GM12878 (cell line): ENCODE measurements around the gene SNX13. TPM values are rescaled to one million over a fixed set of nuclear protein-coding genes. Genes with fewer than 3 reads are reported as not detected.

Experiments used
- ATAC-seq: fragments of 200-7000 bp; cut with Tn5 transposase; 3 replicates; pipeline ENCODE4 v1.9.1; 2020; ENCODE audit warnings: mild to moderate bottlenecking, moderate library complexity
- BruUV-seq: library from RNA; stranded (reverse); fragments of 400-500 nt; replicated peaks from 2 replicates; lab custom pipeline; 2021; lab: Mats Ljungman, UMichigan
- CTCF ChIA-PET: fragments of 300-600 bp; sonication (Branson Sonifier 250); formaldehyde crosslinking; extraction: SDS; loops from one replicate; lab custom pipeline; 2021; ENCODE audit warnings: inconsistent platforms; lab: Yijun Ruan, JAX
- POLR2A ChIA-PET: fragments of 350-600 bp; formaldehyde crosslinking; extraction: SDS; loops from one replicate; lab custom pipeline; 2021; ENCODE audit warnings: inconsistent platforms; lab: Charles Lee
- RAD21 ChIA-PET: fragments of 300-600 bp; sonication (Branson Sonifier 250); formaldehyde crosslinking; loops from one replicate; lab custom pipeline; 2023; ENCODE audit warnings: antibody characterized with exemption; ENCODE audit not compliant: unreplicated experiment; lab: Charles Lee
- SMC1A ChIA-PET: fragments of 300-600 bp; sonication (Branson Sonifier 250); formaldehyde crosslinking; loops from one replicate; lab custom pipeline; 2023; ENCODE audit not compliant: unreplicated experiment, uncharacterized antibody; lab: Charles Lee
- DNase-seq: peaks from one replicate; pipeline ENCODE4 v3.0.0-alpha.2; 2011; ENCODE audit warnings: low read depth, low spot score
- FAIRE-seq: peaks from 3 replicates; lab custom pipeline; 2011; peaks lifted over from hg19 to GRCh38; lab: Jason Lieb, UNC
- H2AFZ ChIP-seq: 2 replicates; pipeline ENCODE4 v1.6.0; 2011; ENCODE audit warnings: low read depth, low read length, control low read depth; ENCODE audit not compliant: control insufficient read depth
- H3K27ac ChIP-seq: 2 replicates; pipeline ENCODE4 v1.5.1; 2011; ENCODE audit warnings: control low read depth; ENCODE audit not compliant: control insufficient read depth, insufficient read depth
- H3K27me3 ChIP-seq, 2 experiments: replicated peaks in 1 of 2; 2 replicates each; pipeline versions ENCODE4 v1.6.0 to v1.6.1; 2011; ENCODE audit warnings: low read length in 1 of 2; ENCODE audit not compliant: control insufficient read depth in 2 of 2, insufficient read depth in 2 of 2
- H3K36me3 ChIP-seq, 2 experiments: 2 replicates each; pipeline ENCODE4 v1.5.1; 2011; ENCODE audit warnings: low read length in 1 of 2; ENCODE audit not compliant: control insufficient read depth in 2 of 2, insufficient read depth in 2 of 2
- H3K4me1 ChIP-seq: 2 replicates; pipeline ENCODE4 v1.6.1; 2011; ENCODE audit warnings: mild to moderate bottlenecking, low read length, moderate library complexity, mixed read lengths; ENCODE audit not compliant: control insufficient read depth, insufficient read depth
- H3K4me2 ChIP-seq: 2 replicates; pipeline ENCODE4 v1.6.0; 2011; ENCODE audit warnings: control low read depth; ENCODE audit not compliant: control insufficient read depth, insufficient read depth
- H3K4me3 ChIP-seq: fragments of 200-600 bp; sonication (generic); 2 replicates; pipeline ENCODE4 v1.5.1; 2016
- H3K79me2 ChIP-seq: 2 replicates; pipeline ENCODE4 v1.6.0; 2011; ENCODE audit warnings: low read length; ENCODE audit not compliant: control insufficient read depth, insufficient read depth
- H3K9ac ChIP-seq: 2 replicates; pipeline ENCODE4 v1.8.0; 2011; ENCODE audit warnings: low read length, control low read depth, mixed read lengths; ENCODE audit not compliant: control insufficient read depth, insufficient read depth
- H3K9me3 ChIP-seq: replicated peaks from 3 replicates; pipeline ENCODE4 v1.5.1; 2011; ENCODE audit warnings: mild to moderate bottlenecking, low read length; ENCODE audit not compliant: control insufficient read depth, insufficient read depth
- H4K20me1 ChIP-seq: 2 replicates; pipeline ENCODE4 v1.6.0; 2011; ENCODE audit not compliant: control insufficient read depth, insufficient read depth
- CBFB ChIP-seq: IDR thresholded peaks from 2 replicates; pipeline ENCODE4 v1.6.1; 2016; ENCODE audit warnings: antibody characterized with exemption, low read depth
- HDAC6 ChIP-seq: fragments of 200-600 bp; sonication (generic); IDR thresholded peaks from one replicate; pipeline ENCODE4 v1.8.0; 2017; ENCODE audit warnings: antibody characterized with exemption; ENCODE audit not compliant: unreplicated experiment
- KAT2A ChIP-seq: conservative IDR thresholded peaks from 2 replicates; pipeline ENCODE4 v1.6.1; 2011; ENCODE audit warnings: low read depth, low read length; ENCODE audit not compliant: control insufficient read depth
- POLR2AphosphoS2 ChIP-seq: IDR thresholded peaks from 2 replicates; pipeline ENCODE4 v1.6.1; 2011; ENCODE audit warnings: low read depth, mild to moderate bottlenecking, low read length, improper control_type of control experiment, moderate library complexity
- RCOR1 ChIP-seq: conservative IDR thresholded peaks from 2 replicates; pipeline ENCODE4 v1.6.1; 2012; ENCODE audit warnings: low read depth, low read length, improper control_type of control experiment
- SP1 ChIP-seq: IDR thresholded peaks from one replicate; pipeline ENCODE4 v1.6.1; 2011; ENCODE audit warnings: low read depth, low read length
- SRF ChIP-seq, 2 experiments: IDR thresholded peaks; 2 replicates each; pipeline ENCODE4 v1.6.1; 2011; ENCODE audit warnings: low read depth in 2 of 2, low read length in 2 of 2, mild to moderate bottlenecking in 1 of 2, moderate library complexity in 1 of 2
- SUPT20H ChIP-seq: IDR thresholded peaks from 2 replicates; pipeline ENCODE4 v1.6.1; 2011; ENCODE audit warnings: low read depth, mild to moderate bottlenecking, low read length, moderate library complexity, borderline replicate concordance; ENCODE audit not compliant: control insufficient read depth
- ZBTB4 ChIP-seq: fragments of 450-650 bp; formaldehyde crosslinking; IDR thresholded peaks from 2 replicates; pipeline ENCODE4 v1.4.0; 2022; ENCODE audit warnings: mild to moderate bottlenecking, moderate library complexity
- ZNF687 ChIP-seq: fragments of 450-650 bp; IDR thresholded peaks from 2 replicates; pipeline ENCODE4 v1.6.1; 2017; ENCODE audit warnings: mild to moderate bottlenecking, moderate library complexity
- ZSCAN29 ChIP-seq: fragments of 450-650 bp; IDR thresholded peaks from 2 replicates; pipeline ENCODE4 v1.6.1; 2017; ENCODE audit warnings: mild to moderate bottlenecking, moderate library complexity
- WGBS: methylation state at CpG from one replicate; pipeline ENCODE4 v1.1.6; 2016; ENCODE audit warnings: low lambda C conversion rate; ENCODE audit not compliant: insufficient replicate concordance, insufficient coverage; ENCODE audit errors: missing lambda C conversion rate; 5-methylcytosine and 5-hydroxymethylcytosine counted together
- in situ Hi-C: fragments of 300-500 bp; cut with MboI; formaldehyde crosslinking; loops from 9 replicates; pipeline ENCODE4 v1.14.3; 2018; ENCODE audit warnings: mixed read lengths
- intact Hi-C: fragments of 100-400 bp; cut with micrococcal nuclease; formaldehyde crosslinking; loops from one replicate; pipeline ENCODE4 v1.14.2; 2022; ENCODE audit not compliant: unreplicated experiment
- polyA plus RNA-seq, 11 experiments: library from polyadenylated mRNA; depleted of rRNA in 4 of 11; unstranded in 6 of 11; stranded (reverse) in 5 of 11; fragments of >200 nt; fragmentation: Nextera tagmentation in 4 of 11; fragmentation: Illumina TruSeq in 1 of 11; extraction: Ambion mirVana in 4 of 11; extraction: Trizol in 1 of 11; gene quantifications; 1 replicate in 1 of 11; 2 replicates in 10 of 11; pipeline versions ENCODE4 v1.2.1 to v1.2.3, GENCODE V29; 2011 to 2016; ENCODE audit warnings: inconsistent platforms in 2 of 11, missing spikeins in 2 of 11, low read depth in 1 of 11
- total RNA-seq, 4 experiments: library from RNA; depleted of rRNA in 3 of 4; stranded (reverse); fragments of >200 nt in 3 of 4; fragmentation: Illumina TruSeq in 1 of 4; extraction: Trizol in 1 of 4; gene quantifications; 2 replicates each; pipeline versions ENCODE4 v1.2.1 to v1.2.3, GENCODE V29; 2013 to 2021
- TF ChIP-seq, protein P1 (sequence below): fragments of 450-650 bp; IDR thresholded peaks from 2 replicates; pipeline ENCODE4 v1.6.1; 2017; ENCODE audit warnings: mild to moderate bottlenecking, low read depth, inconsistent platforms; ENCODE audit not compliant: poor library complexity, severe bottlenecking

Gene SNX13
- total and polyA plus RNA-seq, 10 of the 15 experiments (the other 5 are each of a cell fraction or from before 2014, with no cell fraction given) = 2.2 to 17.1 (median 11.9) TPM

GRCh38 chr7:17943006-17943405 lies 2.7 kb upstream of the SNX13 start:
- Histone ChIP-seq H3K9me3 (no peaks in the 10 kb centered on the region; the same call in 2 of the 3 replicates), H3K9ac (no peak overlapping the region), H3K4me3 (no peak overlapping the region), H3K27me3 (peaks cover 0 to 4% of the 10 kb centered on the region in 2 experiments; a peak in 1 of 4 replicates), H4K20me1 (no peaks in the 10 kb centered on the region), H3K79me2 (peaks cover 17% of the 10 kb centered on the region), H3K4me2 (no peak overlapping the region), H3K4me1 (no peaks in the 10 kb centered on the region), H2AFZ (no peak overlapping the region), H3K36me3 (no peaks in the 10 kb centered on the region), H3K27ac (no peak overlapping the region)
- in situ Hi-C loops = no loop called here
- ChIA-PET POLR2A (no interaction called here), RAD21 (no interaction called here), SMC1A (interaction anchor here (1.0 kb wide), 1 partner anchor 168 kb away, joined by 4 read pairs; no protein-coding TSS in a partner anchor), CTCF (no interaction called here)
- DNase-seq = no peak
- intact Hi-C loops = no loop called here
- 80% methylated on average over 2 of the region's 2 CpGs for WGBS
- ATAC-seq = no peak
- TF ChIP-seq POLR2AphosphoS2 (no peak), ZSCAN29 (no peak), SP1 (no peak), KAT2A (no peak), ZBTB4 (CRISPR knock-in tag) (no peak), ZNF687 (no peak), CBFB (no peak), SRF (IDR thresholded peaks at IDR 0.05; ENCODE audit: low read depth in 2 of 2, low read length in 2 of 2) (no peak), HDAC6 (no peak), SUPT20H (no peak), RCOR1 (no peak)
- TF ChIP-seq, protein P1, sequence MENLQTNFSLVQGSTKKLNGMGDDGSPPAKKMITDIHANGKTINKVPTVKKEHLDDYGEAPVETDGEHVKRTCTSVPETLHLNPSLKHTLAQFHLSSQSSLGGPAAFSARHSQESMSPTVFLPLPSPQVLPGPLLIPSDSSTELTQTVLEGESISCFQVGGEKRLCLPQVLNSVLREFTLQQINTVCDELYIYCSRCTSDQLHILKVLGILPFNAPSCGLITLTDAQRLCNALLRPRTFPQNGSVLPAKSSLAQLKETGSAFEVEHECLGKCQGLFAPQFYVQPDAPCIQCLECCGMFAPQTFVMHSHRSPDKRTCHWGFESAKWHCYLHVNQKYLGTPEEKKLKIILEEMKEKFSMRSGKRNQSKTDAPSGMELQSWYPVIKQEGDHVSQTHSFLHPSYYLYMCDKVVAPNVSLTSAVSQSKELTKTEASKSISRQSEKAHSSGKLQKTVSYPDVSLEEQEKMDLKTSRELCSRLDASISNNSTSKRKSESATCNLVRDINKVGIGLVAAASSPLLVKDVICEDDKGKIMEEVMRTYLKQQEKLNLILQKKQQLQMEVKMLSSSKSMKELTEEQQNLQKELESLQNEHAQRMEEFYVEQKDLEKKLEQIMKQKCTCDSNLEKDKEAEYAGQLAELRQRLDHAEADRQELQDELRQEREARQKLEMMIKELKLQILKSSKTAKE = no peak
- FAIRE-seq = no peak
- BruUV-seq = no TSS peak
